Amniotic epithelial cell (primary cell): ENCODE results near the gene SESN1.
"Not testable (repeated sequence)": the region's sequence is repeated elsewhere in the genome, so short reads cannot be mapped to it uniquely, and the experiment has no call there.

Experiments used
- DNase-seq: peaks from one replicate; pipeline ENCODE4 v3.0.0-alpha.2; 2010; ENCODE audit warnings: low read depth

The SESN1 gene

GRCh38 chr6:109095036-109095834 lies 589 bp upstream of the SESN1 start, which contains the start of gene CEP57L1:
TSS of gene CEP57L1 (plus strand) at chr6:109095507. CDS start at chr6:109145222, 49,715 bp downstream.
- DNase-seq = peak; percentile 96

- no peak for DNase-seq
Observed at GRCh38 chr6:109093732-109094415, 772 bp downstream of the SESN1 start.

GRCh38 chr6:109092074-109092473 lies 2.6 kb downstream of the SESN1 start:
- DNase-seq = no peak

GRCh38 chr6:109091314-109092024 lies 3.2 kb downstream of the SESN1 start:
- DNase-seq = no peak

- DNase-seq = no peak
Observed at GRCh38 chr6:109088995-109089394, 5.7 kb downstream of the SESN1 start.

GRCh38 chr6:109087661-109088264 lies 6.9 kb downstream of the SESN1 start:
- DNase-seq = no peak

- not testable (repeated sequence) for DNase-seq
Observed at GRCh38 chr6:109084146-109084545, 10.5 kb downstream of the SESN1 start.

- no peak for DNase-seq
Observed at GRCh38 chr6:109083657-109084056, 11.0 kb downstream of the SESN1 start.

- peak; percentile 75 for DNase-seq
Observed at GRCh38 chr6:109082188-109082577, 12.5 kb downstream of the SESN1 start.

- DNase-seq = no peak
Observed at GRCh38 chr6:109081516-109082187, 13.0 kb downstream of the SESN1 start.

- peak; percentile 72 for DNase-seq
Observed at GRCh38 chr6:109081026-109081425, 13.6 kb downstream of the SESN1 start.

GRCh38 chr6:109079981-109080380 lies 14.7 kb downstream of the SESN1 start:
- DNase-seq = no peak

GRCh38 chr6:109076377-109076776 lies 18.3 kb downstream of the SESN1 start:
- no peak for DNase-seq

GRCh38 chr6:109075934-109076333 lies 18.7 kb downstream of the SESN1 start:
- no peak for DNase-seq

- no peak for DNase-seq
Observed at GRCh38 chr6:109074133-109074415, 20.6 kb downstream of the SESN1 start.

- peak; percentile 70 for DNase-seq
Observed at GRCh38 chr6:109073344-109074132, 21.1 kb downstream of the SESN1 start.

- DNase-seq = no peak
Observed at GRCh38 chr6:109071125-109071917, 23.3 kb downstream of the SESN1 start.

- DNase-seq = peak; percentile 80
Observed at GRCh38 chr6:109069746-109070145, 24.9 kb downstream of the SESN1 start.

- DNase-seq = no peak
Observed at GRCh38 chr6:109062767-109063352, 31.8 kb downstream of the SESN1 start.

GRCh38 chr6:109062216-109062615 lies 32.4 kb downstream of the SESN1 start:
- DNase-seq = no peak
